Head of caudate nucleus (tissue), 42 donors: ENCODE data around the gene RHOV.
"Not testable (repeated sequence)": the region's sequence is repeated elsewhere in the genome, so short reads cannot be mapped to it uniquely, and the experiment has no call there.

ENCODE experiments used
- DNase-seq, 42 donors: peaks; one replicate each; pipeline versions ENCODE4 v3.0.0 to v3.0.0-alpha.2; 2020 to 2021; ENCODE audit warnings: mixed read lengths in 7 of 42
- intact Hi-C: fragments of 100-400 bp; cut with DNase I; formaldehyde crosslinking; loops from one replicate; pipeline ENCODE4 v1.15.0; 2022

RHOV gene

GRCh38 chr15:40886586-40886985, 12.6 kb upstream of the RHOV start:
- DNase-seq = no peak
- intact Hi-C loops = no loop called here

GRCh38 chr15:40881351-40881750, 7.3 kb upstream of the RHOV start:
- intact Hi-C loops = no loop called here
- DNase-seq = no peak

- DNase-seq = no peak
- intact Hi-C loops = no loop called here
Observed at GRCh38 chr15:40879609-40880008, 5.6 kb upstream of the RHOV start.

GRCh38 chr15:40878785-40879184, 4.8 kb upstream of the RHOV start:
- intact Hi-C loops = no loop called here
- no peak for DNase-seq

- intact Hi-C loops = no loop called here
- no peak for DNase-seq
Observed at GRCh38 chr15:40877694-40878093, 3.7 kb upstream of the RHOV start.

- intact Hi-C loops = no loop called here
- DNase-seq = no peak
Observed at GRCh38 chr15:40875991-40876730, 2.1 kb upstream of the RHOV start.

GRCh38 chr15:40872791-40873693, 992 bp downstream of the RHOV start:
- no peak for DNase-seq
- intact Hi-C loops = no loop called here

- intact Hi-C loops = no loop called here
- DNase-seq = no peak
Observed at GRCh38 chr15:40871749-40872617, 2.1 kb downstream of the RHOV start.

- intact Hi-C loops = no loop called here
- no peak for DNase-seq
Observed at GRCh38 chr15:40870716-40871115, 3.3 kb downstream of the RHOV start.

GRCh38 chr15:40869686-40870085, 4.3 kb downstream of the RHOV start:
- no peak for DNase-seq
- intact Hi-C loops = no loop called here

- intact Hi-C loops = no loop called here
- no peak for DNase-seq
Observed at GRCh38 chr15:40867199-40867598, 6.8 kb downstream of the RHOV start.

GRCh38 chr15:40863660-40864270, 10.3 kb downstream of the RHOV start:
- intact Hi-C loops = no loop called here
- DNase-seq = no peak

GRCh38 chr15:40861147-40861546, 12.9 kb downstream of the RHOV start:
- DNase-seq, intact Hi-C loops: not testable (repeated sequence)

GRCh38 chr15:40859206-40859851, 14.7 kb downstream of the RHOV start:
- DNase-seq = peak; percentile 35 to 88 (median 66)
- intact Hi-C loops = loop anchor here (2.0 kb wide), 1 partner anchor 33 kb away; no protein-coding TSS in a partner anchor

- intact Hi-C loops = loop anchor here (2.0 kb wide), 1 partner anchor 34 kb away; no protein-coding TSS in a partner anchor
- DNase-seq = peak in 1 of 42 donors; percentile 25
Observed at GRCh38 chr15:40858706-40859105, 15.3 kb downstream of the RHOV start.

- intact Hi-C loops = loop anchor here (2.0 kb wide), 1 partner anchor 35 kb away; no protein-coding TSS in a partner anchor
- DNase-seq = peak; percentile 49 to 89 (median 74)
Observed at GRCh38 chr15:40857601-40858341, 16.3 kb downstream of the RHOV start.

GRCh38 chr15:40856746-40857145, 17.3 kb downstream of the RHOV start:
- intact Hi-C loops = no loop called here

More at GRCh38 chr15:40856746-40857145, 17.3 kb downstream of the RHOV start:
- no peak for DNase-seq
